NCI-H1417 (cell line): Measurements from ENCODE around the gene PACSIN1.

Experiments used
- DNase-seq, 3 experiments: peaks; one replicate each; lab custom pipeline; 2025; lab: John Stamatoyannopoulos, UW

The PACSIN1 gene

DNA sequence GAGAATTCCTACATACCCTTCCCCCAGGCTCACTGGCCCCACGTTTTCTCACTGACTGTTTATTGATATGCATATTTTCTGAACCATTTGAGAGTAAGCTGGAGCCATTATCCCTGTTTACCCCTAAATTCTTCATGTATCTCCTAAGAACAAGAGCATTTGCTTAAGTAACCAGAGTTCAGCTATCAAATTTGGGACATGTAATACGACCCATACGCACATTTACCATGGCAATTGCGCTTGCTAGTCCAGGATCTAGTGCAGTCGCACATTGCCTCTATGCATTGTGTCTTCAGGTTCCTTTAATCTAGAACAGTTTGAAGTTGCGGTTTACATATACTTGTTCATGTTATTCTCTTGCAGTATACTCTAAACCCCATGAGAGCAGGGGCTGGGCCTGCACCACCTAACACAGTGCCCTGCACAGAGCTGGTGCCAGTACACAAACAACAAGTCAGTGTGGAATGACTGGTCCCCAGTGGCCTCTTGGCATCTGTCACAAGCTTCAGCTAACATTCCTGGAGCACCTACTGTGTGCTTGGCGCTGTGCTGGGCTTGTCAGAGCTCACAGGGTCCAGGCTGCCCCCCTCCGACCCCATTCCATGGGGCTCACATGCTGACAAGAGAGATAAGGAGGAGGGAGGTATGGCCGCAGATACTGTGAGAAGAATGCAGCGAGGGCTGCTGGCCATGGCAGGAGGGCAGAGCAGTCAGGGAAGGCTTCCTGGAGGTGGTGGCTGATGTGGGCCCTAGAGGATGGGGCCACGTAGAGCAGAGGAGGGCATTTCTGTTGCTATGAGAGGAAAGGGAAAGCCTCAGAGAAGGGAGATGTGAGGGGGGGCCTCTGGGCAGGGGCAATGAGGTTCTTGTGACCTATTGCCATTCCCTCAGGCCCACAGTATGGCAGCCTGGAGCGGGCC lies 62.1 kb downstream of the PACSIN1 start:
- DNase-seq = no peak

DNA sequence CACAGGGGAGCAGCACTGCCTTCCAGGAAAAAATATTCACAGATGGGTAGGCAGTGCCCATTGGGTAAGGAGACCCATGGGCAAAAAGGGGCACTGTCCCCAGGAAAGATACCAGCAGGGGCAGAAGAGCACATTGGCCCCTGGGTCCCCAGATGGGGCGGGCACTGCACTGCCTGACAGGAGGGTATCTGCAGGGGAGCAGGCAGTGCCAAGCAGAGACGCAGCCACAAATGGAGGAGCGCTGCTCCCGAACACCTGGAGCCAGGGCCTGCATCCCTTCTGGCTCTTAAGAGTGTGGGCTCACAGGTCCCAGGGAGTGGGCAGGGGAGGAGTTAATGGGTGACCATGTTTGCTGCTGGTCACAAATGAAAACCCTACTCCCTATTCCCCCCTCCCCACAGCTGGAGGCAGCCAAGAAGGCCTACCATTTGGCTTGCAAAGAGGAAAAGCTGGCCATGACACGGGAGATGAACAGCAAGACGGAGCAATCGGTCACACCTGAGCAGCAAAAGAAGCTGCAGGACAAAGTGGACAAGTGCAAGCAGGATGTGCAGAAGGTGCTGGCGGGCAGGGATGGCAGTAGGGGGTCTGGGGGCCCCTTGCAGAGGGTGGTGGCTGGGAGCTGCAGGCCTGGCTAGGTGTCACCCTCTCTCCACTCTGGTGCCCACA lies 63.3 kb downstream of the PACSIN1 start:
- no peak for DNase-seq

DNA sequence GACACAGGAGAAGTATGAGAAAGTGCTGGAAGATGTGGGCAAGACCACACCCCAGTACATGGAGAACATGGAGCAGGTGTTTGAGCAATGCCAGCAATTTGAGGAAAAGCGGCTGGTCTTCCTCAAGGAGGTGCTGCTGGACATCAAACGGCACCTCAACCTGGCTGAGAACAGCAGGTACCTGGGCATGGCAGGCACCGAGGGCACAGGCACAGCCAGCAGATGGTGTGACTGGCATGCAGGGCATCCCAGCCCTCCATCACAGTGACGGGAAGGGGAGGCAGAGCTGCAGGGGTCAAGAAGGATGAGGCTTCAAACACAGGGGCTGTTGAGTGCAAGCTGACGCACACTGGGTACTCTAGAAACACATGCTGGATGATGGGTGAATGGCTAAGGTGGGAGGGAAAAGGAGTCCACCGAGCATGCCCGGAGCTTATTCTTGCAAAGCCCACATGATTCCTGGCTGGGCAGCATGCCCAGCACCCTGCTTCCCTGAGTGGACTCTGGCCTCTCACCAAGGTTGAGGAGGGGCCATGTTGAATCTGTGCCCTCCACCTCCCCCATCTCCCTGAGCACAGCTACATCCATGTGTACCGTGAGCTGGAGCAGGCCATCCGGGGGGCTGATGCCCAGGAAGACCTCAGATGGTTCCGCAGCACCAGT lies 63.9 kb downstream of the PACSIN1 start:
- DNase-seq = no peak

- DNase-seq = no peak
Measured at GRCh38 chr6:34530753-34531365, 65.0 kb downstream of the PACSIN1 start.

DNA sequence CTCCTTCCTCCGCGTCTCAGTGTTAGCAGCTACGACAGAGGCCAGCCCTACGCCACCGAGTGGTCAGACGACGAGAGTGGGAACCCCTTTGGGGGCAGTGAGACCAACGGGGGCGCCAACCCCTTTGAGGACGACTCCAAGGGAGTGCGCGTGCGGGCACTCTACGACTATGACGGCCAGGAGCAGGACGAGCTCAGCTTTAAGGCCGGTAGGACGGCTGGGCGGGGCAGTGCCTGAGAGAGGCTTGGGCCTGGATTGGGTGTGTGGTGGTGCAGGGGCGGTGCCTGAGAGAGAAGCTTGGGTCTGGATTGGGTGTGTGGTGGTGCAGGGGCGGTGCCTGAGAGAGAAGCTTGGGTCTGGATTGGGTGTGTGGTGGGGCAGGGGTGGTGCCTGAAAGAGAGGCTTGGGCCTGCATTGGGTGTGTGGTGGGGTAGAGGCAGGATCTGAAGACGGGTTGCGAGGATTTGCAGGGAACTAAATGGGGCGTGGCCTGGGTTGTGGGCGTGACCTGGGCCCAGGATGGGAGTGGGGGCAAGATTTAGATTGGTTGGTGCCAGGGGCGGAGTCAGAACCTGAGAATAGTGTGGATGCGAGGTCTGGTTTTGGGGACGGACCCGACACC lies 65.8 kb downstream of the PACSIN1 start:
- no peak for DNase-seq

DNA sequence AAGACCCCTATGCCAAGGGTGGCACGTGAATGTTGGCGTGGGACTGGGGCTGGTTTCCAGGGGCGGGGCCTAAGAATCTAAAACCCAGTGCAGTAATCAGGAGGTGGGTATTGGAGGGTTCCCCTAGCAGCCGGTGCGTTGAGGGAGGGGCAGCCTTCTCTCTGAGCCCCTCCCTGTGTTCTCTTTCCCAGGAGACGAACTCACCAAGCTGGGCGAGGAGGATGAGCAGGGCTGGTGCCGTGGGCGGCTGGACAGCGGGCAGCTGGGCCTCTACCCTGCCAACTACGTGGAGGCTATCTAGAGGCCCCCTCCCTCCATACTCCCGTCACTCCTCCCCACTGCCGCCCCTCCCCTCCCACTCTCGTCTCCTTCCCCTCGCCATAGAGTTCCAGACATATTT lies 66.4 kb downstream of the PACSIN1 start:
- no peak for DNase-seq

GRCh38 chr6:34534146-34534545 lies 68.3 kb downstream of the PACSIN1 start:
- DNase-seq = no peak

- DNase-seq = no peak
Measured at GRCh38 chr6:34534656-34535055, 68.8 kb downstream of the PACSIN1 start.

DNA sequence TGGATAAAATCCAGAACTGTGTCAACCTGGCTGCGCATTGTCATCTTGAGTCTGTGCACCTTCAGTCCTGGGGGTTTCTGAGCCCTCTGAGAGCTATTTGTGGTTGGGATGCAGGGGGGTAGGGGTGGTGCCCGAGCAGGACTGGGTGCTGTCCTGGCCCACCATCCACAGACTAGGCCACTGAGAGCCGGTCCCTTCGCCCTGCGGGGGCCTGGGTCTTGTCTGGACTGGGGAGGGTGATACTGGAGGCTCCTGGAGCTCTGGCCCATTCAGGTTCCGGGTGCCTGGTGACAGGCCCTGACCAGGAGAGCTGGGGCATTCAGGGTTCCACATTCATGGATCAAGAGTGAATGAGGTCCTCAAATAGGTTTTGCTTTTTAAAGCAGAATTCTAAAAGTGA lies 69.3 kb downstream of the PACSIN1 start:
- no peak for DNase-seq

GRCh38 chr6:34535646-34536045 lies 69.8 kb downstream of the PACSIN1 start:
- no peak for DNase-seq

DNA sequence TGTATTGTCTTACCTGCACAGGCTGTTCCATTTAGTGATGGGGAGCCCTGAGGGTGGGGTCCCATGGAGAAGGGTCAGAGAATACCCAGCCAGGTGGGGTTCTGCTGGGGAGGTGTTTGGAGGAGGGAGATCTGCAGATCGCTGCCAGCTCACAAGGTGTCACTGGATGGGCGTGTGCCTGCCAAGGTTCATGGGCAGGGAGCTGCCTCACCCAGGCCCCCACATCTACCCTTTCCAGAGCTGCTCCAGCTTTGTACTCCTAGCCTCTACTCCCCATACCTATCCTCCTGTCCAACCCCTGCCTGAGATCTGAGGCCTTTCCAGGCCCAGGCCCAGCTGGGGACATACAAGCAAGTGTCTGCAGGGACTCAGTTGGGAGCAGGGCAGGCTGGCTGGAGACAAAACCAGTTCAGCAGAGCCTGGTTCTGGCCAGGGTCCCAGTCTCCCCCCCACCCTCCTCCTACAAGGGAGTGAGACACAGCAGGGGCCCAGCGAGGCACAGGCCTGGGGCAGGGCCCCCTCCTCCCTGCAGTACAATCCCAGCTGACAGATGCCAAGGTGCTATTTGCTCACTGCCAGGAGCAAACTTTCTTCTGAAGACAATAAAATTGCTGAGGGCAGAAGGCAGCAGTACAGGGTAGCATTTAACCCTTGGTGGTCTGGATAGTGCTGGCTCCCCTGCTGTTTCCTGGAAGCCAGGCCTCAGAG lies 70.5 kb downstream of the PACSIN1 start:
- DNase-seq = peak in 2 of 3 experiments; percentile 60 to 77

DNA sequence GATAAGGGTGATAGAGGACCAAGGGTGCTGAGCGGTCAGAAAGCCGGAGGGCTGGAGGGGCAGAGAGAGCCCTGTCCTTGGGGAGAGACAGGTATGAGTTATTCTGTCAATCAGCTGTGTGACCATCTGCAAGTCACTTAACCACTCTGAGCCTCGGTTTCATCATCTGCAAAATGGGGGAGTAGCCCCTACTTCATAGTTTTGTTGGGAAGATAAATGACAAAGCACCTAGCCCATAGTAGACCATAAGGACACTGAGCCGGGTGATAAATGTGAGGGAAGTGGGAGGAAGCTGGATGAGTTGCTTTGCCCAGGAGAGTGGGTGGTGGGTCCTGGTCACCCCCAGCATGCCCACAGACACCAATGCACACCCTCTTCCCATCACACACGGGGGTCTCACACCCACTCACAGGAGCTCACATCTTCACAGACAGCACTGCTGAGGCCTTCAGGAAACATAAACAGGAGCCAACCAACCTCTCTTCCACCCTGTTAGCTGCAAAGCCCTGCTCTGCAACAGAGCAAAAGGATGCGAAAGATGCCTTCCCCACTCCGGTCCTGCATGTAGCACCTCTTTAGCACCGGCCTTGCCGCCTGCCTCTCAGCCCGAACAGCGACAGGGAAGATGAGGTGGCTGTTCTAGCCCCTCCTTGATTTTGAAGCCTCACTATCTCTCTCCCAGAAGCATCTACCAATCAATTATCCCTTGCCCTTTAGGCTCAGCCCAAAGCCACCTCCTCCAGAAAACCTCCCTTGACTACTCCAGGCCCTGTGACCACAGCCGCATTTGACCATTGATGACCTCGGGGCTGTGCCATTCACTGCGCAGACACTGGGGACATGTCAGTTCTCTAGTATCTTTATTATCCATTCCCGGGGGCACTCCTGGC lies 71.3 kb downstream of the PACSIN1 start:
- DNase-seq = no peak

DNA sequence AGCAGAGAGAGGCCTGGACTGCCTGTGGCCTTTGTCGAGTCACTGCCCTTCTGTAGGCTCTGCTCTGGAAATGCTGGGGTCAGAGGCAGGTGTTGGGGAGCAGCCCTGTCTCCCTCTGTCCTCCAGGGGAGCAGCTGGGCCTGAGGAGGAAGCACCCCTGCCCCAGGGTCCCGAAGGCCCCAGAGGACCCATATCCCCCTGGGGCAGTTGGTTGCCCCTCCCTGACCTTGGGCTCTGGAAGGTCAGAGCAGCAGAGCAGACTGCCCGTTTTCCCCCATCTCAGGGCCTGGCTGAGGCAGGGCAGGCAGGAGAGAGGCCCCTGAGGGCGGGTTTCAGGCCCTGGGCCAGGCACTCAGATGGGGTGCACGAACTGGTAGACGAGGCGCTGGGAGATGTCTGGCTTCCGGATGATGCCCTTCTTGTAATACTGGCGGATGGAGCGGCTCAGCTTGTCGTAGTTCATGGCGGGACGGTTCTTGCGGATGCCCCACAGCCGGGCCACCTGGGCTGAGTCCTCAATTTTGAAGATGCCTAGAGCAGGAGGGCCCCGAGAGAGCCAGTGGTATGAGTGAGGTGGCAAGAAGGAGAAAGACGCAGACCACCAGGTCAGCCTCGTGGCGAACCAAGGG lies 72.2 kb downstream of the PACSIN1 start:
- no peak for DNase-seq

DNA sequence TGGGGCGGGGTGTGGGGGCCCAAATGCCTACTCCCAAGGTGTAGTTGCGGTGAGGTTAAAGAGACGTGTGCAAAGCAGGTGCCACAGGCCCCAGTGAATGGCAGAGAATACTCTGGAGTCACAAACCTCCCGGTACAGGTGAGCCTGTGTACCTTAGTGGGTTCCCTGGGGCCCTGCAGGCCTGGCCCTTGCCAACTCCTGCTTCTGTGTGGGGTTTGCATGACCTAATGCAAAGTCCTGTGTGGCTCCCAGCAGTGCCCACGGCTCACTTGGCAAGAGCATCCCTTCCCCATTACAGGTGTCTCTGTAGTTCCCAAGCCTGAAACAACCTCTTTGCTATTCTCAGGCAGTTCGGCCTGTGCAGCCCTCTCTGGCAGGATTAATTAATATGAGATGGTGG lies 72.7 kb downstream of the PACSIN1 start:
- no peak for DNase-seq

- DNase-seq = no peak
Measured at GRCh38 chr6:34539181-34539580, 73.3 kb downstream of the PACSIN1 start.

- no peak for DNase-seq
Measured at GRCh38 chr6:34540222-34540621, 74.3 kb downstream of the PACSIN1 start.

- no peak for DNase-seq
Measured at GRCh38 chr6:34540841-34541240, 75.0 kb downstream of the PACSIN1 start.

GRCh38 chr6:34543421-34543820 lies 77.5 kb downstream of the PACSIN1 start:
- DNase-seq = no peak

DNA sequence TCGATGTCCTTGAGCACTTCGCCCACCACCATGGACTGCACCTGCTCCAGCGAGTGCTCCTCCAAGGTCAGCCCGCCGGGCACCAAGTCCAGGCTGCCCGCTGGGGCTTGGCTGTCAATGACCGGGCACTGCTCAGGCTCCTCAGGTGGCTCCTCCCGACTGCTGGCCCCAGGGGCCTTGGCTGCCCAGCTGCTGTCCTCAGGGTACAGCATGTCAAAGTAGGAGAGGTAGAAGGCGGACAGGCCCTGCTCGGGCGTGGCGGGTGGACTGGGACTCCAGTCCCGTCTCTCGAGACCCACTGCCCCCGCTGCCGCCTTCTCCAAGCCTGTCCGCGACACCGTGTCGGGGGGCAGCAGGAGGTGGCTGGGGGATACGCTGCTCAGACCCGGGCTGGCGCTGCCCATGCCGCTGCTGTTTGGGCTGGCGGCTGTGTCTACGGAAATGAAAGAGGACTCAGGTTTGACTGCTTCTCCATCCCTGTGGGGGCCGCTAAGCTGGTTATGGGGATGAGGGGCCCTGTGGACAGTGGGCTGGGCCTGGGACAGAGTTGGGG lies 78.3 kb downstream of the PACSIN1 start:
- DNase-seq = no peak
